Measurements from ENCODE around the gene AGAP3.

DNA sequence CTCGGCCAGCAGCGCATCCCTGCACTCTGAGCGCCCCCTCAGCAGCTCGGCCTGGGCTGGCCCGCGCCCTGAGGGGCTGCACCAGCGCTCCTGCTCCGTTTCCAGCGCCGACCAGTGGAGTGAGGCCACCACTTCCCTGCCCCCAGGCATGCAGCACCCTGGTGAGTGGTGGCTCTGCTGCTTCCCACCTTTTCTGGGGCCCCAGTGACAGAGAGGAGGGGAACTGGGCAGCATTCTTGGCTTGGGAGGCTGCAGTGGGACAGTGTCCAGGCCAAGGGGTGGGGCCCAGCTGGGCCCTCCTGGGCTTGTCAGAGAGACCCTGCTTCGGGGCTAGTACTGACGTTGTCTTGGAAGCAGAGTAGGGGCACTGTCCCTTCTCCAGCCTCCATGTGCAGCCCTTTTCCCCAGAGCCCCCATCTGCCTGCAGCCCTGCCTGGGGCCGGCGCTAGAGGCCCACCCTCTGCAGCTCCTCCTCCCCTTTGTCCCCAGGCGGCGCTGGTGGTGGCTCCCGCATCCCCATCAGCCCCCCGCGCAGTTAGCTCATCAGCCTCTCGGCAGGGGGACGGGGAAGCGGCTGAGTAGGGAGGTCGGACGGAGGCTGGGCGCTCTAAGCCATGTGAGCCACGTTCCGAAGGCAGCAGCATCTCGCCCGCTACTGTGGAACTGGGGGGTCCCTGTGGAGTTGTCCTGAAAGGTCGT, 52.0 kb downstream of the AGAP3 start:
- no peak for TF ChIP-seq POLR2AphosphoS5 (IDR thresholded peaks at IDR 0.05; ENCODE audit: low read depth, low read length)
- no peak for TF ChIP-seq FOXP2 (optimal IDR thresholded peaks at IDR 0.05; ENCODE audit: borderline replicate concordance, extremely low read depth, extremely low read length, insufficient read depth)
- TF ChIP-seq, protein P1, sequence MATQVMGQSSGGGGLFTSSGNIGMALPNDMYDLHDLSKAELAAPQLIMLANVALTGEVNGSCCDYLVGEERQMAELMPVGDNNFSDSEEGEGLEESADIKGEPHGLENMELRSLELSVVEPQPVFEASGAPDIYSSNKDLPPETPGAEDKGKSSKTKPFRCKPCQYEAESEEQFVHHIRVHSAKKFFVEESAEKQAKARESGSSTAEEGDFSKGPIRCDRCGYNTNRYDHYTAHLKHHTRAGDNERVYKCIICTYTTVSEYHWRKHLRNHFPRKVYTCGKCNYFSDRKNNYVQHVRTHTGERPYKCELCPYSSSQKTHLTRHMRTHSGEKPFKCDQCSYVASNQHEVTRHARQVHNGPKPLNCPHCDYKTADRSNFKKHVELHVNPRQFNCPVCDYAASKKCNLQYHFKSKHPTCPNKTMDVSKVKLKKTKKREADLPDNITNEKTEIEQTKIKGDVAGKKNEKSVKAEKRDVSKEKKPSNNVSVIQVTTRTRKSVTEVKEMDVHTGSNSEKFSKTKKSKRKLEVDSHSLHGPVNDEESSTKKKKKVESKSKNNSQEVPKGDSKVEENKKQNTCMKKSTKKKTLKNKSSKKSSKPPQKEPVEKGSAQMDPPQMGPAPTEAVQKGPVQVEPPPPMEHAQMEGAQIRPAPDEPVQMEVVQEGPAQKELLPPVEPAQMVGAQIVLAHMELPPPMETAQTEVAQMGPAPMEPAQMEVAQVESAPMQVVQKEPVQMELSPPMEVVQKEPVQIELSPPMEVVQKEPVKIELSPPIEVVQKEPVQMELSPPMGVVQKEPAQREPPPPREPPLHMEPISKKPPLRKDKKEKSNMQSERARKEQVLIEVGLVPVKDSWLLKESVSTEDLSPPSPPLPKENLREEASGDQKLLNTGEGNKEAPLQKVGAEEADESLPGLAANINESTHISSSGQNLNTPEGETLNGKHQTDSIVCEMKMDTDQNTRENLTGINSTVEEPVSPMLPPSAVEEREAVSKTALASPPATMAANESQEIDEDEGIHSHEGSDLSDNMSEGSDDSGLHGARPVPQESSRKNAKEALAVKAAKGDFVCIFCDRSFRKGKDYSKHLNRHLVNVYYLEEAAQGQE (IDR thresholded peaks at IDR 0.05; ENCODE audit: insufficient read depth in 1 of 2, low read depth in 2 of 2, low read length in 2 of 2): no peak
- TF ChIP-seq TAF1 (IDR thresholded peaks at IDR 0.05; ENCODE audit: borderline replicate concordance, insufficient read depth, low read length): no peak

Measured in PFSK-1 (cell line).